HepG2 (cell line): ENCODE data around the gene MED25. TPM values are rescaled to one million over a fixed set of nuclear protein-coding genes. Genes with fewer than 3 reads are reported as not detected.

ENCODE experiments used
- ATAC-seq: fragments of 200-7000 bp; cut with Tn5 transposase; 3 replicates; pipeline ENCODE4 v1.9.1; 2020; ENCODE audit warnings: mild to moderate bottlenecking, moderate library complexity
- BruUV-seq: library from RNA; stranded (reverse); fragments of 400-500 nt; replicated peaks from 2 replicates; lab custom pipeline; 2021; lab: Mats Ljungman, UMichigan
- CTCF ChIA-PET: fragments of 300-600 bp; formaldehyde crosslinking; extraction: SDS; loops from one replicate; lab custom pipeline; 2021; ENCODE audit warnings: low total read pairs, inconsistent platforms, low intra/inter-chr PET ratio; lab: Yijun Ruan, JAX
- POLR2A ChIA-PET: fragments of 350-600 bp; sonication (Branson Sonifier 250); formaldehyde crosslinking; loops from one replicate; lab custom pipeline; 2020; ENCODE audit warnings: antibody characterized with exemption, inconsistent platforms; lab: Yijun Ruan, JAX
- DNase-seq: peaks from one replicate; pipeline ENCODE4 v3.0.0-alpha.2; 2015; ENCODE audit warnings: low spot score
- FAIRE-seq: peaks from 3 replicates; lab custom pipeline; 2011; peaks lifted over from hg19 to GRCh38; lab: Jason Lieb, UNC
- H2AFZ ChIP-seq: one replicate; pipeline ENCODE4 v1.6.1; 2011; ENCODE audit warnings: low read length, inconsistent platforms
- H3K27ac ChIP-seq: fragments of 300-600 bp; 3 replicates; pipeline ENCODE4 v1.8.0; 2011; ENCODE audit warnings: mixed run types, mild to moderate bottlenecking, mixed read lengths, low read length, inconsistent platforms; ENCODE audit not compliant: insufficient read depth; ENCODE audit errors: extremely low read length
- H3K27me3 ChIP-seq, 2 experiments: fragments of 200-600 bp in 1 of 2; 2 replicates in 1 of 2; 3 replicates in 1 of 2; pipeline versions ENCODE4 v1.6.0 to v1.8.0; 2011; ENCODE audit warnings: low read length in 2 of 2, mild to moderate bottlenecking in 2 of 2, moderate library complexity in 2 of 2, inconsistent platforms in 1 of 2; ENCODE audit not compliant: insufficient read depth in 2 of 2, control insufficient read depth in 1 of 2
- H3K36me3 ChIP-seq, 2 experiments: fragments of 200-600 bp in 1 of 2; replicated peaks in 1 of 2; 2 replicates in 1 of 2; 3 replicates in 1 of 2; pipeline versions ENCODE4 v1.5.1 to v1.8.0; 2011; ENCODE audit warnings: low read length in 2 of 2, inconsistent platforms in 1 of 2; ENCODE audit not compliant: insufficient read depth in 2 of 2, control insufficient read depth in 1 of 2
- H3K4me1 ChIP-seq: 2 replicates; pipeline ENCODE4 v1.5.1; 2012; ENCODE audit warnings: low read length, inconsistent platforms; ENCODE audit not compliant: insufficient read depth
- H3K4me2 ChIP-seq: 2 replicates; pipeline ENCODE4 v1.6.0; 2011; ENCODE audit warnings: low read depth, low read length, inconsistent platforms
- H3K4me3 ChIP-seq, 3 experiments: fragments of 200-600 bp in 1 of 3; sonication (generic), shearing (Covaris generic) in 1 of 3; replicated peaks in 1 of 3; 2 replicates each; pipeline ENCODE4 v1.5.1; 2011 to 2016; ENCODE audit warnings: low read length in 3 of 3, inconsistent platforms in 2 of 3, low read depth in 2 of 3, mild to moderate bottlenecking in 2 of 3, control low read depth in 1 of 3, mixed read lengths in 1 of 3; ENCODE audit not compliant: insufficient read depth in 1 of 3
- H3K79me2 ChIP-seq: one replicate; pipeline ENCODE4 v1.6.1; 2011; ENCODE audit warnings: low read length, inconsistent platforms; ENCODE audit not compliant: insufficient read depth
- H3K9ac ChIP-seq: 2 replicates; pipeline ENCODE4 v1.6.0; 2011; ENCODE audit warnings: mild to moderate bottlenecking, low read depth, low read length, inconsistent platforms; ENCODE audit not compliant: insufficient read depth
- H3K9me3 ChIP-seq: 2 replicates; pipeline ENCODE4 v1.5.1; 2012; ENCODE audit warnings: mild to moderate bottlenecking, low read length
- H4K20me1 ChIP-seq: 2 replicates; pipeline ENCODE4 v1.6.0; 2011; ENCODE audit warnings: inconsistent platforms, mild to moderate bottlenecking, low read length, moderate library complexity; ENCODE audit not compliant: insufficient read depth
- FLYWCH1 ChIP-seq: sonication (generic); formaldehyde crosslinking; IDR thresholded peaks from 2 replicates; pipeline ENCODE4 v1.8.1; 2023; ENCODE audit warnings: mild to moderate bottlenecking, missing genetic modification reagents
- MATR3 ChIP-seq: sonication (generic); formaldehyde crosslinking; IDR thresholded peaks from 2 replicates; pipeline ENCODE4 v1.4.0; 2020; ENCODE audit warnings: missing genetic modification reagents
- MEIS2 ChIP-seq: sonication (generic); formaldehyde crosslinking; IDR thresholded peaks from 2 replicates; pipeline ENCODE4 v1.9.0; 2021; ENCODE audit warnings: mild to moderate bottlenecking, missing genetic modification reagents
- RBFOX2 ChIP-seq: fragments of 200-400 bp; formaldehyde crosslinking; IDR thresholded peaks from 2 replicates; pipeline ENCODE4 v1.6.1; 2017; ENCODE audit warnings: low read depth, mild to moderate bottlenecking, low read length
- ZNF207 ChIP-seq: fragments of 450-650 bp; IDR thresholded peaks from 2 replicates; pipeline ENCODE4 v1.6.1; 2016; ENCODE audit warnings: antibody characterized with exemption, borderline replicate concordance
- ZNF260 ChIP-seq: sonication (generic); formaldehyde crosslinking; IDR thresholded peaks from 2 replicates; pipeline ENCODE4 v1.4.0; 2020; ENCODE audit warnings: missing genetic modification reagents, low read depth, mild to moderate bottlenecking, borderline replicate concordance
- ZNF773 ChIP-seq: sonication (generic); formaldehyde crosslinking; IDR thresholded peaks from 2 replicates; pipeline ENCODE4 v1.4.0; 2020; ENCODE audit warnings: missing genetic modification reagents, borderline replicate concordance
- WGBS: methylation state at CpG from one replicate; pipeline ENCODE4 v1.1.6; 2017; ENCODE audit warnings: low lambda C conversion rate; 5-methylcytosine and 5-hydroxymethylcytosine counted together
- in situ Hi-C: cut with HindIII; loops from 2 replicates; pipeline ENCODE4 v1.10.0; 2017; ENCODE audit warnings: low pct_unique_long_range_greater_than_20kb; ENCODE audit not compliant: extremely low pct_ligation_motif_present
- intact Hi-C: fragments of 100-400 bp; cut with micrococcal nuclease; formaldehyde crosslinking; loops from one replicate; pipeline ENCODE4 v1.10.0; 2022; ENCODE audit not compliant: unreplicated experiment
- polyA plus RNA-seq, 8 experiments: library from polyadenylated mRNA; depleted of rRNA in 3 of 8; stranded (reverse) in 7 of 8; unstranded in 1 of 8; fragments of >200 nt; fragmentation: Illumina TruSeq in 4 of 8; extraction: Trizol in 4 of 8; gene quantifications; 2 replicates each; pipeline versions ENCODE4 v1.2.1 to v1.2.3, GENCODE V29; 2011 to 2016; ENCODE audit warnings: low read depth in 4 of 8, missing spikeins in 1 of 8, mixed read lengths in 1 of 8; ENCODE audit not compliant: insufficient read depth in 1 of 8
- total RNA-seq, 5 experiments: library from RNA; depleted of rRNA; stranded (reverse); fragments of >200 nt; fragmentation: Illumina TruSeq; extraction: Trizol; gene quantifications; 2 replicates each; pipeline ENCODE4 v1.2.3, GENCODE V29; 2016; ENCODE audit warnings: low read depth in 1 of 5

The MED25 gene
- total and polyA plus RNA-seq, 2 of the 13 experiments (the other 11 are each of a cell fraction or from before 2014, with no cell fraction given), result 11.1 to 15.1 TPM

DNA sequence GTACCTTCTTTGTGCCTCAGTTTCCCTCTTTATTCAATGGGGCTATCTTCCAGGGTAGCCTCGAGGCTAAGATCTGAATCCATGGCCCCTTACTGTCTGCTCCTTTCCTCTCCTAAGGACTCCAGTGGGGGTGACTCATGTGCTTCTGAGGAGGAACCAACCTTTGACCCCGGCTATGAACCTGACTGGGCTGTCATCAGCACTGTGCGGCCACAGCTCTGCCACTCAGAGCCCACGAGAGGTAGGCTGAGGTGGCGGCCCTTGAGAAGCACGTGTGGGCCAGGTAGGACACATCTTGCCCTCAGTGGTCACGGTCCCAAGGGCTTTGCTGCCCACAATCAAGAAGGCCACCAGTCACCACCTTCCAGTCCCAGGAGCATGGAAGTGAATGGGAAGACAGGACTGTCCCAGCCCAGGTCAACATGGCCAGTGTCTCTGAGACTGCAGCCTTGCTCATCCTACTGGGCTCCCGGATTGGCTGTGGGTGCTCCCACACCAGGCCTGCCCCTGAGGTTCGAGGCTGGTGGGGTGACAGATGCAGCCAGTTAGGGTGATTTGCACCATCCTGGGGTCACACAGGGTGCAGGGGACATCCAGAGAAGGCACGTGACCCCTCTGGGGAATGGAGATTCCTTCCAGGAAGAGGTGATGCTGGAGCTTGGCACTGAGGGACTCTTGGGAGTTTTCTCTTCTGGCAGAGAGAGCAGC lies 62.2 kb downstream of the MED25 start:
- H3K36me3 ChIP-seq, result peaks cover 23 to 62% of the 10 kb centered on the region in 2 experiments

DNA sequence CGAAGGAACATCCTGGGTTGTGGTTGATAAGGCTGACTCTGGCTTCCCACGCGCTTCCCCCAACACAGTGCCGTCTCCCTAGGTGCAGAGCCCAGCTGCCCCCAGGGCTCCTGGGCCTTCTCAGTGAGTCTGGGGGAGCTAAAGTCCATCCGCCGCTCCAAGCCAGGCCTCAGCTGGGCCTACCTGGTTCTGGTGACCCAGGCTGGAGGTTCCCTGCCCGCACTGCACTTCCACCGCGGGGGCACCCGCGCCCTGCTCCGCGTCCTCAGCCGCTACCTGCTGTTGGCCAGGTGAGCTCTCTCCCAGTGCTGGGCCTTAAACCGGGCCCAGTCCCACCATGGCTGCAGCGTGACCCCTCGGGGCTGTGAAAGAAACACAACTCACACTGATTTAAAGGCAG lies 63.1 kb downstream of the MED25 start:
- no TSS peak for BruUV-seq
- 100% methylated on average over 3 of the region's 17 CpGs for WGBS
- no peak overlapping the region for H3K27ac ChIP-seq
- peaks cover 23 to 62% of the 10 kb centered on the region in 2 experiments for H3K36me3 ChIP-seq
- intact Hi-C loops (no loop called here), in situ Hi-C loops (no loop called here)
- H3K4me2 ChIP-seq, result no peak overlapping the region
- H3K27me3 ChIP-seq, result no peaks in the 10 kb centered on the region; a peak in 1 of 5 replicates
- FAIRE-seq, result no peak
- H3K9ac ChIP-seq, result no peak overlapping the region
- peaks cover 21% of the 10 kb centered on the region for H3K4me1 ChIP-seq
- H3K4me3 ChIP-seq, result no peak overlapping the region
- H3K9me3 ChIP-seq, result no peaks in the 10 kb centered on the region
- ATAC-seq, result no peak
- POLR2A ChIA-PET, result interaction anchor here (1.0 kb wide), 1 partner anchor 12 kb away, joined by 3 read pairs; no protein-coding TSS in a partner anchor
- DNase-seq, result no peak
- CTCF ChIA-PET, result no interaction called here
- no peak overlapping the region for H2AFZ ChIP-seq
- H4K20me1 ChIP-seq, result peaks cover 5% of the 10 kb centered on the region
- TF ChIP-seq RBFOX2 (peak; percentile 61), ZNF207 (no peak), MEIS2 (CRISPR knock-in tag) (no peak)
- H3K79me2 ChIP-seq, result peaks cover 14% of the 10 kb centered on the region

More for the DNA sequence above, 62.2 kb downstream of the MED25 start:
- ChIA-PET POLR2A (interaction anchor here (1.0 kb wide), 1 partner anchor 11 kb away, joined by 3 read pairs; no protein-coding TSS in a partner anchor), CTCF (no interaction called here)
- Histone ChIP-seq H3K4me2 (no peak overlapping the region), H3K4me3 (no peak overlapping the region), H2AFZ (no peak overlapping the region), H3K79me2 (peaks cover 23% of the 10 kb centered on the region), H3K9ac (no peak overlapping the region), H3K27me3 (no peaks in the 10 kb centered on the region; a peak in 1 of 5 replicates), H4K20me1 (peaks cover 5% of the 10 kb centered on the region), H3K4me1 (peaks cover 24% of the 10 kb centered on the region), H3K9me3 (no peaks in the 10 kb centered on the region), H3K27ac (no peak overlapping the region)
- FAIRE-seq, result no peak
- ATAC-seq, result no peak
- no TSS peak for BruUV-seq
- in situ Hi-C loops, result no loop called here
- intact Hi-C loops, result no loop called here
- TF ChIP-seq MATR3 (CRISPR knock-in tag), result no peak
- no peak for TF ChIP-seq ZNF773 (CRISPR knock-in tag)
- TF ChIP-seq ZNF260, result 0 out of 2 replicates have a peak, but pooled peaks have one; percentile 39
- no peak for TF ChIP-seq FLYWCH1
- WGBS, result 100% methylated on average over 5 of the region's 10 CpGs
- DNase-seq, result no peak
